ENCODE results near the gene ARAP2.
A peak's percentile ranks its signal among the peaks of the same experiment; 100 is the strongest.

The ARAP2 gene

DNA sequence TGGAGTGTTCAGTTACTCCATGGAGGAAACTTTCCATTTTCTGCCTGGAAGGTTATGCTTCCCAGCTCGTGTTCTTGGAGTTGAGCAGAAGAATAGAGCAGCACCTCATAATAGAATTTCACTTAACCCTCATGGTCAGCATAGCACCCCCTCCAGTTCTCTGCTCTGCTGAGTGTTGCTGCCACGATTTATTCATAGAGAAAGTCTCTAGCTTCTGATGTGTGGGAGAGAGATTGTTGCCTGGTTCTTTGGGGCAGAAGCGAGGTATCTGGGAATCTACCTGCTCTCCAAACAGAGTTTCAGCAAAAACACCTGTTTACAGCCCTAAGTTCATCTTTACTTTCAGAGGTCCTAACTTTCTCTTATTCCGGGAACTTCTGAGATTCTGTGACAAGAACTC, 33.2 kb upstream of the ARAP2 start:
- Mint-ChIP-seq H3K27ac (peak overlapping the region; percentile 49), H3K36me3 (ENCODE audit: low read depth) (no peaks in the 10 kb centered on the region), H3K27me3 (no peaks in the 10 kb centered on the region), H3K4me1 (peaks cover 56% of the 10 kb centered on the region), H3K9me3 (no peaks in the 10 kb centered on the region), H3K4me3 (no peak overlapping the region)
- DNase-seq (no peak), ATAC-seq (no peak)

GRCh38 chr4:36274158-36274557, 29.8 kb upstream of the ARAP2 start:
- no peaks in the 10 kb centered on the region for H3K9me3 Mint-ChIP-seq
- no peaks in the 10 kb centered on the region for H3K27me3 Mint-ChIP-seq
- H3K27ac Mint-ChIP-seq = no peak overlapping the region
- ATAC-seq (no peak), DNase-seq (no peak)
- H3K36me3 Mint-ChIP-seq (ENCODE audit: low read depth) = no peaks in the 10 kb centered on the region
- peaks cover 35% of the 10 kb centered on the region for H3K4me1 Mint-ChIP-seq
- H3K4me3 Mint-ChIP-seq = no peak overlapping the region

DNA sequence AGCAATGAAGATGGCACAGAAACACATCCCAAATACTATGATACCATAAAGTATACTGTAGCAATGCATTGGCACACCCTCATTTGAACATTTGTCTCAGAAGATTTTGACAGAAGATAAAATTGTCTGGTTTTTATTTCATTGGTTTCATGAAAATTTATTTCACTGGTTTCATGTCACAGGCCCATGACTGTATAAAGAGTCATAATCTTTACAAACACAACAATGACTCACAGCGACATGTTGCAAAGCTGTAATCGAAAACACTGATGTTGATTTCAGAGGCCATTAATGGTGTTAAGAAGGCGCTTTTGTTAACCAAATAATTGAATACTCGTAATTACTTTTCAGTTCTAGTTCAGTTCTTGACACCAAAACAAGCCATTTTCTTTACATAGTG, 29.0 kb upstream of the ARAP2 start:
- no peak overlapping the region for H3K4me3 Mint-ChIP-seq
- peaks cover 34% of the 10 kb centered on the region for H3K4me1 Mint-ChIP-seq
- no peak overlapping the region for H3K27ac Mint-ChIP-seq
- no peak for DNase-seq
- no peak for ATAC-seq
- H3K27me3 Mint-ChIP-seq = no peaks in the 10 kb centered on the region
- no peaks in the 10 kb centered on the region for H3K9me3 Mint-ChIP-seq
- no peaks in the 10 kb centered on the region for H3K36me3 Mint-ChIP-seq (ENCODE audit: low read depth)

- DNase-seq (no peak), ATAC-seq (no peak)
- Mint-ChIP-seq H3K27ac (peak overlapping the region; percentile 26), H3K4me3 (no peak overlapping the region), H3K27me3 (no peaks in the 10 kb centered on the region), H3K4me1 (peaks cover 42% of the 10 kb centered on the region), H3K9me3 (no peaks in the 10 kb centered on the region), H3K36me3 (ENCODE audit: low read depth) (no peaks in the 10 kb centered on the region)
Measured at GRCh38 chr4:36269533-36270173, 25.3 kb upstream of the ARAP2 start.

GRCh38 chr4:36269101-36269500, 24.8 kb upstream of the ARAP2 start:
- H3K4me3 Mint-ChIP-seq = no peak overlapping the region
- peak overlapping the region; percentile 26 for H3K27ac Mint-ChIP-seq
- H3K36me3 Mint-ChIP-seq (ENCODE audit: low read depth) = no peaks in the 10 kb centered on the region
- DNase-seq = peak; percentile 26
- peak; percentile 96 for ATAC-seq
- H3K4me1 Mint-ChIP-seq = peaks cover 48% of the 10 kb centered on the region
- H3K27me3 Mint-ChIP-seq = no peaks in the 10 kb centered on the region
- no peaks in the 10 kb centered on the region for H3K9me3 Mint-ChIP-seq

DNA sequence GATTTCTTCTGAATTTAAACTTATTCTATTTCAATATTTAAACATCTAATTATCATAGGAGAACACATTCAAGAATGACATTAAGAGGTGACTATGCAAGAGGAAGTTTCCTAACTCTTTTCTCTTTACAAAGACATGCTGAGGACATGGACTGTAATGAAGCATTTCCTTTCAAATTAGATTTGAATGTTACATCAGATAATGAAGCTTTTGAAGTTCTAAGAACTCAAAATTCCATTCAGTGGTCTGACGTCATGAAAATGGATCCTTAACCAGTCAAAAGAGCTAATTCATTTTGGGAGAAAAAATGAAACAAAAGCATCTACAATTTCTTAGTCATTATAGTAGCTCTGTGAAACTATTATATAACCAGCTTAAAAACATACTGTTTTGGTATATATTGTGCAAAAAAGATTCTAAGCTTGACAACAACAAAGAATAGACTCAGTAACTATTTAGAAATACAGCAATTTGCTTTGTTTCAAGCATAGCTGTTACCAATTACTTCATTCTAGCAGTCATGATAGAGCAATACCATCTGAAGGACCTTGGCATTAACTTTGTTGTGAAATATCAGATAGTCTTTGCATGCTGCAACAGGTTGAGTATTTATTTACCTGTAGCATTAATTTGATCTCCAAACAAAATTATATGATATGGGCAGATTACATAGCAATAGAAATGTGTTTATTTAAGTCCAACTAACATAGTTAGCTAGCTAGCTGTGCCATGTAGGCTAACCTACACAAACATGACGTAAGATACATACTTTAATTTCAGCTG, 23.4 kb upstream of the ARAP2 start:
- Mint-ChIP-seq H3K27ac (peak overlapping the region; percentile 4), H3K36me3 (ENCODE audit: low read depth) (no peaks in the 10 kb centered on the region), H3K27me3 (no peaks in the 10 kb centered on the region), H3K4me1 (peaks cover 47% of the 10 kb centered on the region), H3K9me3 (no peaks in the 10 kb centered on the region), H3K4me3 (no peak overlapping the region)
- DNase-seq = no peak
- ATAC-seq = no peak

- peaks cover 40% of the 10 kb centered on the region for H3K4me1 Mint-ChIP-seq
- peak; percentile 33 for ATAC-seq
- H3K9me3 Mint-ChIP-seq = no peaks in the 10 kb centered on the region
- H3K27ac Mint-ChIP-seq = no peak overlapping the region
- no peak overlapping the region for H3K4me3 Mint-ChIP-seq
- no peak for DNase-seq
- H3K27me3 Mint-ChIP-seq = no peaks in the 10 kb centered on the region
- H3K36me3 Mint-ChIP-seq (ENCODE audit: low read depth) = no peaks in the 10 kb centered on the region
Measured at GRCh38 chr4:36264207-36264826, 20.0 kb upstream of the ARAP2 start.

DNA sequence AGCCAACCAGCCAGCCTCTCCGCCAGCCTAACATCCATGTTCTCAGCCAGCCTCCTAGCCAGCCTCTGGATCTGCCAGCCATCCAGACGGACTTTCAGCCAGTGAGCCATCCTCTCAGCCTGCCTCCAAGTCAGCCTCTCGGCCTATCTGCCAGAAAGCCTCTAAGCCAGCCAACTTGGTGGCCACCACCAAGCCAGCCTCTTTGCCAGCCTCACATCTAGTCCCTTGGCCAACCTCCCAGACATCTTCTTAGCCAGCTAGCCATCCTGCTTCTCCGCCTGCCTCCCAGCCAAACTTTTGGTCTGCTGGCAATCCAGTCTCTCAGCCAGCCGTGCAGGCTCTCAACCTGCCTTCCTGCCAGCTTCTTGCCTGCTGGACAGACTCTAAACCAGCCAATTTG, 16.4 kb upstream of the ARAP2 start:
- Mint-ChIP-seq H3K27ac (no peak overlapping the region), H3K9me3 (no peaks in the 10 kb centered on the region), H3K4me1 (peaks cover 25% of the 10 kb centered on the region), H3K36me3 (ENCODE audit: low read depth) (no peaks in the 10 kb centered on the region), H3K27me3 (no peaks in the 10 kb centered on the region), H3K4me3 (no peak overlapping the region)
- DNase-seq (no peak), ATAC-seq (no peak)

- H3K4me1 Mint-ChIP-seq = peaks cover 42% of the 10 kb centered on the region
- peak; percentile 59 for ATAC-seq
- H3K27ac Mint-ChIP-seq = peak overlapping the region; percentile 85
Measured at GRCh38 chr4:36256398-36256891, 12.1 kb upstream of the ARAP2 start.

DNA sequence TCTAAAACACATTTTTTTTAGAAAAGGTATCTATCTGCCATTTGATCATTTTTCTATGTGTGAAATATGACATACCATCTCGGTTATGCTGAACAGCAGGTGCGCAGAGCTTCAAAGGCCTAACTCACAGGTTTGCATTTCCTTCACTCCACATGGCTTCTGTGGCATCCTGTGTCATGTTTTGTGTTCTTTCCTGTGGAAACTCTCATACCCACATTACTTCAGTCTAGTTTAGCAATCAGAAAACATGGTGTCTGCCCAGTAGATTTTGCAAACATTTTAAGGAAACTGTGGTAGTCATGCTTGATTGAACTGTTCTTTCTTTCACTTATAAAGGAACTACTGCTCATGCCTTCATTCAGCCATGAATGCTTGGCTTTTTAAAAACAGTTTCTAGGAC, 11.3 kb upstream of the ARAP2 start:
- H3K27me3 Mint-ChIP-seq = no peaks in the 10 kb centered on the region
- ATAC-seq (peak; percentile 87), DNase-seq (peak; percentile 38)
- H3K27ac Mint-ChIP-seq = peak overlapping the region; percentile 93
- H3K4me1 Mint-ChIP-seq = peaks cover 42% of the 10 kb centered on the region
- peak overlapping the region; percentile 71 for H3K4me3 Mint-ChIP-seq
- no peaks in the 10 kb centered on the region for H3K36me3 Mint-ChIP-seq (ENCODE audit: low read depth)
- no peaks in the 10 kb centered on the region for H3K9me3 Mint-ChIP-seq

More at GRCh38 chr4:36256398-36256891, 12.1 kb upstream of the ARAP2 start:
- no peaks in the 10 kb centered on the region for H3K27me3 Mint-ChIP-seq
- peak; percentile 18 for DNase-seq
- H3K4me3 Mint-ChIP-seq = peak overlapping the region; percentile 51
- no peaks in the 10 kb centered on the region for H3K9me3 Mint-ChIP-seq
- no peaks in the 10 kb centered on the region for H3K36me3 Mint-ChIP-seq (ENCODE audit: low read depth)

DNA sequence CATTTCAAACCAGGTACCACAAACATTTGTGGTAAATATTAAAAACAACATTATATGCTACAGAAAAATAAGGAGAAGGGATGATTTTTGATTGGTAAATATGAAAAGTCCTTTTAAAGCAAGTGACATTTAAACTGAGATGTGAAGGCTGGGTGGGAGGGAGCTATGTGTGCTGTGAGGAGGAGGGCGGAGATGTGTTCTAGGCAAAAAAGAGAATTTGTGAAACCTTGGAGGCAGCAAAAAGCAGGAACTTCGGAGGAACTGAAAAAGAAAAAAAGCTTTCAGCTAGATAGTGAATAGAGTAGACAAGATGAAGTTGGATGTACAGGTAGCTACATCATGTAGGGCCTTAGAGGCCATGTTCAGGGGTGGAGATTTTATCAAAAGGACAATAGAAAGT, 10.1 kb upstream of the ARAP2 start:
- no peaks in the 10 kb centered on the region for H3K9me3 Mint-ChIP-seq
- peaks cover 45% of the 10 kb centered on the region for H3K4me1 Mint-ChIP-seq
- H3K27me3 Mint-ChIP-seq = no peaks in the 10 kb centered on the region
- ATAC-seq = no peak
- H3K36me3 Mint-ChIP-seq (ENCODE audit: low read depth) = no peaks in the 10 kb centered on the region
- DNase-seq = no peak
- peak overlapping the region; percentile 1 for H3K27ac Mint-ChIP-seq
- H3K4me3 Mint-ChIP-seq = no peak overlapping the region

- no peak for ATAC-seq
- DNase-seq = no peak
- no peak overlapping the region for H3K27ac Mint-ChIP-seq
Measured at GRCh38 chr4:36251983-36252382, 7.7 kb upstream of the ARAP2 start.

GRCh38 chr4:36249610-36250009, 5.3 kb upstream of the ARAP2 start:
- Mint-ChIP-seq H3K27ac (no peak overlapping the region), H3K4me1 (peaks cover 37% of the 10 kb centered on the region), H3K9me3 (no peaks in the 10 kb centered on the region), H3K36me3 (ENCODE audit: low read depth) (no peaks in the 10 kb centered on the region), H3K27me3 (no peaks in the 10 kb centered on the region), H3K4me3 (no peak overlapping the region)
- DNase-seq = no peak
- ATAC-seq = no peak

More at GRCh38 chr4:36251983-36252382, 7.7 kb upstream of the ARAP2 start:
- Mint-ChIP-seq H3K4me1 (peaks cover 46% of the 10 kb centered on the region), H3K27me3 (no peaks in the 10 kb centered on the region), H3K4me3 (no peak overlapping the region), H3K9me3 (no peaks in the 10 kb centered on the region), H3K36me3 (ENCODE audit: low read depth) (no peaks in the 10 kb centered on the region)

DNA sequence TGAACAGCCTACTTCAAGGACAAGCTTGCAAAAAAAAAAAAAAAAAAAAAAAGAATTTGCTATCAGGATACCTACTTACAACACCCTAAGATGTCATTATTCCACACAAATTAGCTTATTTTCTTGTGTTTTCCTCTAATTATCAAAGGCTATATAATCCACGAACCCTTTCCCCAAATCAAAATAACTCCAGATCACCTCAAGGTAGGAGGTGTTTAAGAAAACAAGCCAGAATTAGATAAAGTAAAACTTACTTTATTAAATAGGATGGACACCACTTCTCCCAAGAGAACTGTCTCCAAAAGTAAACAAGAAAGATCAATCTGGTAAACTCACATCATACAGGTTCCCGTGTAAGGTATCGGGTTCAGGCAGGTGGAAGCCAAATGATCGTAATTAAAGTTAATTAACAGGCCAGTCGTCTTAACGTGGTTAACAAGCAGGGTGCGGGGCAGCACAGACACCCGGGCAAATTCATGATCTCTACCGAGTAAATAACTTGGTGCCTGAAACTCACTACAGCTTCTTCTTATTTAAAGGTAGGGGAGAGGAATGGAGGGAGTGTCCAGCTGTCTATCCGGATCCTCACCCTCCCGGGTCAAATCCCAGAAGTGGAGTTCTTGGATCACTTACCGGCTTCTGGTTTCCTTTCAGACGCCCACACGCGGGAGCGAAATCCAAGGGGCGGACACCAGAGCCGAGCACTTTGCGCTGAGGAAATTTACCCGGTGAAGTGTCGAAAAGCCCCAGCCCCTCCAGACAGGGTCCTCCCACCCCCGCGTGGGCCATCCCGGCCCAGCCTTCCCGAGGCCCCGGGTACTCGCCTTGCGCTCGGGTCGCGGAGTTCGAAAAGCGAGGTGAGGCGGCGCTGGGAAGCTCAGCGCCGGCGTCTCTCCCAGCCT, 708 bp downstream of the ARAP2 start:
- Mint-ChIP-seq H3K27me3 (no peaks in the 10 kb centered on the region), H3K4me3 (peak overlapping the region; percentile 88), H3K9me3 (no peaks in the 10 kb centered on the region), H3K27ac (peak overlapping the region; percentile 88), H3K36me3 (ENCODE audit: low read depth) (peaks cover 10% of the 10 kb centered on the region), H3K4me1 (peaks cover 54% of the 10 kb centered on the region)
- DNase-seq (peak; percentile 65), ATAC-seq (peak; percentile 38)
